Mesenteric fat pad (tissue), 1 donor: ENCODE results near the gene OR10A3. TPM values are rescaled to one million over a fixed set of nuclear protein-coding genes. Genes with fewer than 3 reads are reported as not detected.
"Not testable (repeated sequence)": the region's sequence is repeated elsewhere in the genome, so short reads cannot be mapped to it uniquely, and the experiment has no call there.

Experiments used
- DNase-seq: peaks from one replicate; pipeline ENCODE4 v3.0.0-alpha.2; 2020; ENCODE audit warnings: low spot score
- long read RNA-seq: library from polyadenylated mRNA; unstranded; transcript quantifications from one replicate; pipeline ENCODE4 v2.0.0, GENCODE V29; 2020
- total RNA-seq: library from RNA; stranded (reverse); fragmentation: NEBNext Ultra II Directional; extraction: Animal tissue kit (Norgen Biotek cat#: 25700); gene quantifications from one replicate; pipeline ENCODE4 v1.2.1, GENCODE V29; 2021
- donor health status: DM: yes; HTN: yes; CAD: no.

OR10A3 gene, protein sequence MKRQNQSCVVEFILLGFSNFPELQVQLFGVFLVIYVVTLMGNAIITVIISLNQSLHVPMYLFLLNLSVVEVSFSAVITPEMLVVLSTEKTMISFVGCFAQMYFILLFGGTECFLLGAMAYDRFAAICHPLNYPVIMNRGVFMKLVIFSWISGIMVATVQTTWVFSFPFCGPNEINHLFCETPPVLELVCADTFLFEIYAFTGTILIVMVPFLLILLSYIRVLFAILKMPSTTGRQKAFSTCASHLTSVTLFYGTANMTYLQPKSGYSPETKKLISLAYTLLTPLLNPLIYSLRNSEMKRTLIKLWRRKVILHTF
- not detected for total RNA-seq
- long read RNA-seq, result 0 reads

DNA sequence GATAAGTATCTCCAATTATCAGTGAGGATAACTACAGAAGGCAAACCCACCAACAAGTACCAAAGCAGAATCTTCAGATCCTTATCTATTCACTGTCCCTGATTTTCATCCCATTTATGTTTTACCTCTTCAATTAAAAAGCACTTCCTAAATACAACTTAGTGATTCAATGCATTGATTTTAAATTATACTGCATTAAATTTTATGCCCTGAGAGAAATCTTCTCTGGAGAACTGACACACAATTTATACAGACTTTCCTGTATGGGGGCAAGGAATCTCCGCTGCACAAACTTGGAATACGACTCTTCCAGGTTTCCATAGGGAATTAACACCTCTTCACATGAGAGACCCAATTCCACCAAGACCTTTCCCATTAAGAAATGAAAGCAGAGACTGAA lies at the start of gene OR10A3:
Gene OR10A3, minus strand, starts transcription at position 101 of the 400 bp plus-strand sequence. CDS start 2,188 bp downstream, outside the sequence.
- no peak for DNase-seq

DNA sequence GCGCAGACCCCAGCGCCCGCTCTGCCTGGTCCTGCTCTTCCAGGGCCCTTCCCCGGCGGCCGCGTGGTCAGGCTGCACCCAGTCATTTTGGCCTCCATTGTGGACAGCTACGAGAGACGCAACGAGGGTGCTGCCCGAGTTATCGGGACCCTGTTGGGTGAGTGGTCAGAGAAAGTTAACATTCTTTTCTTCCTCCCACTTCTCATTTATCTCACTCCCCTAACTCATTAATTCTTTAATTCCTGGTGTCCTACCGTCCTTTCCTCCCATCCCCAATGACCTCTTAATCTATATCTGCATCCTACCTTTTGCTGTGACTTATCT lies 46.0 kb upstream of the OR10A3 start:
- not testable (repeated sequence) for DNase-seq

DNA sequence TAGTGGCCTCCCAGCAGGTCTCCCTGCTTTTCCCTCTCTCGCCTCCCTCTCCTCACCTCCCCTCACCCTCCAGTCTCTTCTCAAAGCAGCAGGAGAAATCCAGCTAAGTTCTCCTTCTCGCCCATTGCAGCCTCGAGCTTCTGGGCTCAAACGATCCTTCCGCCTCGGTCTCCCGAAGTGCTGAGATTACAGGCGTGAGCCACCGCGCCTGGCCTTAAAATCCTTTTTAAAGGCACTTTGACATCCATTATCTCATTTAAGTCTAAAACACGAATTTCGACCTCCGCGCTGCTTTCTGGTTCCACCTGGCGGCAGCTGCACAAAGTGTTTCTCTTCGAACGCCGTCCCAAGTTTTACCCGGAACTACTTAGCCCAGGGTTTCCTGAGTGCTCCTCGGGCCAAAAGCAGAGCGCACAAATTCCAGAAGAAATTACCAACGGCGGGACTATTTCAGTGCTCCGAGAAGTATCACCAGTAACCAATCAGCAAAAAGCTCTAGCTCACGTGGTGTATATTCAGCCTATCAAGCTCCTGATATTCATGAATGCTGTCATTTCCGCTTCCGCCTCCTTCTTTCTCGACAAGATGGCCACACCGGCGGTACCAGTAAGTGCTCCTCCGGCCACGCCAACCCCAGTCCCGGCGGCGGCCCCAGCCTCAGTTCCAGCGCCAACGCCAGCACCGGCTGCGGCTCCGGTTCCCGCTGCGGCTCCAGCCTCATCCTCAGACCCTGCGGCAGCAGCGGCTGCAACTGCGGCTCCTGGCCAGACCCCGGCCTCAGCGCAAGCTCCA lies 45.5 kb upstream of the OR10A3 start, which contains the start of gene EIF3F:
Gene EIF3F, plus strand, starts transcription at position 570 of the 792 bp plus-strand sequence. Its CDS starts 16 bp downstream, at position 586.
- DNase-seq, result peak; percentile 93

DNA sequence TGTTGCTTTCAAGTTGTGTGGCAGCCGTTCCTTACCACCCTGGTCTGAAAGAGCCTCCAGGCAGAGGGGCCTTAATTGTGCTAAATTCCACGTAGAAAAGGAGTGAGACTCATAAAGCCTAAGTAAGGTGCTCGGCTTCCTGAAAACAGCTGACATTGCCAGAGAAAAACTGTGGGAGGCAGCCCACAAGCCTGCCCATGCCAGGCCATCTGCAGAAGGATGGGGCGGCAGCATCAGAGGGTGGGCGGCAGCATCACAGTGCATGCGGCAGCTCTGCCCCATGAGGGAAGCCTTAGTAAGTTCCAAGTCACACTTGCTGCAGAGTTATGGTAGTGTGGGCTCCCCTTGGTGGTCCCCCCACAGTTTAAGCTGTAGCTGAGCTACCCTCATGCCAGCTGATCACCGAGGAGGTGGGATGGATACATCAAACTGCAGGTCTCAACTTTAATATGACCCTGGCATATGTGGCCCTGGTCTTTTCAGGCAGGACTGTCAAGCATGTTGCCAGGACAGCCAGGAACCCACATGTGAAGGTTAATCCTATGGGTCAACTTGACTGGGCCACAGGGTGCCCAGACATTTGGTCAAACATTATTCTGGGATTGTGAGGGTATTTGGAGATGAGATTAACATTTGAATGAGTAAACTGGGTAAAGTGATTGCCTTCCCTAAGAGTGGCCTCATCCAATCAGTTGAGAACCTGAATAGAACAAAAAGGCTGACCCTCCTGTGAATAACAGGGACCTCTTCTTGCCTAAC lies 42.5 kb upstream of the OR10A3 start:
- DNase-seq, result no peak

DNA sequence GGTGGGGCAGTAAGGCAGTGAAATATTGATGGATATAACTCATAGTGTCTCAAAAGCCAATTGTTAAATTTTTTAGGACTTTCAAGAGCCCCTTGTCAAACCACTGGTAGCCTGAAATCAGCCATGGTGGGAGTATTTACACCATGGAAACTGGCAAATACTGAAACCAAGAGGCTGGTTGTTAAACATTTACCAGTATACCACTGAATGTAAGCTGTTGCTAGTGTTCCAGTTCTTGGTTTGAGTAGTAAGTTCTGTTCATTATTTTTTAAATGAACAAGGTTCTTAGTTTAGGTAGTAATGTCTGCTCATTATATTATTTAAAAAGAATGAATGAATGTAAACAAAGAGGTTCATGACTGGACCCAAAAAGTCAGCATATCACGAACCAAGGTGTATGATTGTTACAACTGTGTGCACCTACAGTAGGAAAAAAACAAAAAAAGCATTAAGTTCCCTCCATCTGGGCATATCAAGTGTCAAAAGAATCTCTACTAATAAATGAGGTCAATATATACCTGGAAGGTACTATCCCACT lies 41.1 kb upstream of the OR10A3 start:
- DNase-seq, result no peak

DNA sequence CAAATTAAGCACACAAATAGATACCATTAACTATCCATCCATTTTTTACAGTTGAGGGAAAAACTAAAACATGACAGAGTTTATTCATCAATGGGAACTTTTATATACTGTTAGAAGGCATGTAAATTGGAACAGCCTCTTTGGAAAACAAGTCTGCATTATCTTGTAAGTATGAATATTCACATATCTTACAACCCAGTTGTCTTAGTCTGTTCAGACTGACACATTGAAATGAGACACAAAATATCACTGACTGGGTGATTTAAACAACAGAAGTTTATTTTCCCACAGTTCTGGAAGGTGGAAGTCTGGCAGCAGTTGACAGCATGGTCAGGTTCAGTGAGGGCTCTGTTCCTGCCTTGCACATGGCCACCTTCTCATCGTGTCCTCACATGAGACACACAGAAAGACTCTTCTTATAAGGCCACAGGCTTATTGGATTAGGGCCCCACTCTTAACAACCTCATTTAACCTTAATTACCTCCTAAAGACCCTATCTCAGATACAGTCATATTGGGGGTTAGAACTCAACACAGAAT lies 40.2 kb upstream of the OR10A3 start:
- no peak for DNase-seq

DNA sequence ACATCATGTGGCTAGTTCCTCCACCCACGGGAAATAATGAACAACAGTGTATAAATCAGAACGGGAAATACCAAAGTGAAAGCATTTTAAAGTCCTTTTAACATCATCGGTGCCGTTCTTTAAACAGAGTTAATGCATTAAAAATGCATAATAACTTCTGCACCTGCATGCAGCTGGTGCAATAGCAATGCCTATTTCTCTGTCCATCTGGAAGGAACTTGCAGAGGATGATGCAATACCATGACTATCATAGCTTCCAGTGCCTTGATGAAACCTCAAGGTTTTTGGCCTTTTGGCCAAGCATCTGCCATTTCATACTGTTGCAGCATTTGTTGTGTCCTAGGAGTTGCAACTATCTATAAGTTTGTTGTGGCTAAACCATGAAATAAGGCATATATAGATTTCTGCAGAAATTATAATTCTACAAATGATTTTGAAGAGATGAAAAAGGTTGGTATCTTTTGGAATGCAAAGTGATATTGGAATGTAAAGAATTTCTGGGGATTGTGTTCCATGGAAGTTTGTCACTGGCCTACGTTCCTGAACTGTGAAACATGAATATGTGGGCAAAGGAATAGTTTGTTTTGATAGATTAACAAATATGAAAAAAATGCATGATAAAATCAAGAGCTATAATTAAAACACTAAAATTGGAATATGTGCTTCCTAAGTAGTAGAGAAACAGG lies 35.9 kb upstream of the OR10A3 start:
- no peak for DNase-seq

DNA sequence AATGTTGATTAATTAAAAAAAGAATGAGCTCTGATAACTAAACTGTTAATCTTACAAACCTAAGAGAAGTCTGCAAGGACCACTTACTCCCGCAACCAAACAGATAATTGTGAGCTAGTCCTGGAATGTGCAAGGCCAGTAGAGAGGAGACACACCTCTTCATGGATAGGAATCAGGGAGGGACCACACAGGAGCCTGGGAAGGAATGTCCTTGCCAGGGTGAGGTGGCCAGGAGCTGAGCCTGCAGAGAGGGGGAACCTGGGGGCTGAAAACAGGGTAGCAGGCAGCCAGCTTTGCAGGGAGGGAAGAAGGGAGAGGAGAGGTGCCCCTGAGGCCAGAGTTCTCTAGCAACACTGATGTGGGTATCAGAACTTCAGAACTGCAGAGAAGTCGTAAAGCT lies 33.2 kb upstream of the OR10A3 start:
- DNase-seq, result no peak

DNA sequence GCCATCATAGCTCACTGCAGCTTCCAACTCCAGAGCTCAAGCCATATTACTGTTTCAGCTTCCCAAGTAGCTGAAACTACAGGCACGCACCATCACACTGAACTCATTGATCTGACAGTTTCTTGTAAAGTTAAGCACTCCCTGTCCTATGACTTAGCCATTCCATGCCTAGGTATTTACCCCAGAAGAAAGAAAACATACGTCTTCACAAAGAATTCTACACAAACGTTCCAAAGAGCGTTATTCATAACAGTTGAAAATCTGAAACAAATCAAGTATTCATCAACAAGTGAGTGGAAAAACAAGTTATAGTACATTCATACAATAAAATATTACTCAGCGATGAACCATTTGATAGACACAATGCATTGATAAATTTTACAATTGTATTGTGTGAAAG lies 31.5 kb upstream of the OR10A3 start:
- no peak for DNase-seq

DNA sequence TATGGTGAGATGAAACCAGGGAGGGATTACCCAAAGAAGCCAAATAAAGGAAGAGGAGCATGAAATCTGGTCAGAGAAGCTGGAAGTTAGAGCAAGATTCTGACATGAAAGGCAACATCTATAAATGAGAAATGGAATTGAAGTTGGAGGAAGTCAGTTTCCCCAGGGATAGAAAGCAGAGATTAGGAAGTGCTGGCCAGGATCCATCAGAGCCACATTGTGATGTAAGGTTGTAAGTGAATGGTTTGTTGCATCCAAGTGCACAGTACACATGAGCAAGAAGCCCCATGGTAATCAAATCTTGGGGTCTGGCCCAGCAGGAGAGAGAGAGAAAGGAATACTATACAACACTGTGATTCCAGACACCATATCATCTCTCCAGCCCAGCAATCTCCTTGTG lies 30.3 kb upstream of the OR10A3 start:
- no peak for DNase-seq

DNA sequence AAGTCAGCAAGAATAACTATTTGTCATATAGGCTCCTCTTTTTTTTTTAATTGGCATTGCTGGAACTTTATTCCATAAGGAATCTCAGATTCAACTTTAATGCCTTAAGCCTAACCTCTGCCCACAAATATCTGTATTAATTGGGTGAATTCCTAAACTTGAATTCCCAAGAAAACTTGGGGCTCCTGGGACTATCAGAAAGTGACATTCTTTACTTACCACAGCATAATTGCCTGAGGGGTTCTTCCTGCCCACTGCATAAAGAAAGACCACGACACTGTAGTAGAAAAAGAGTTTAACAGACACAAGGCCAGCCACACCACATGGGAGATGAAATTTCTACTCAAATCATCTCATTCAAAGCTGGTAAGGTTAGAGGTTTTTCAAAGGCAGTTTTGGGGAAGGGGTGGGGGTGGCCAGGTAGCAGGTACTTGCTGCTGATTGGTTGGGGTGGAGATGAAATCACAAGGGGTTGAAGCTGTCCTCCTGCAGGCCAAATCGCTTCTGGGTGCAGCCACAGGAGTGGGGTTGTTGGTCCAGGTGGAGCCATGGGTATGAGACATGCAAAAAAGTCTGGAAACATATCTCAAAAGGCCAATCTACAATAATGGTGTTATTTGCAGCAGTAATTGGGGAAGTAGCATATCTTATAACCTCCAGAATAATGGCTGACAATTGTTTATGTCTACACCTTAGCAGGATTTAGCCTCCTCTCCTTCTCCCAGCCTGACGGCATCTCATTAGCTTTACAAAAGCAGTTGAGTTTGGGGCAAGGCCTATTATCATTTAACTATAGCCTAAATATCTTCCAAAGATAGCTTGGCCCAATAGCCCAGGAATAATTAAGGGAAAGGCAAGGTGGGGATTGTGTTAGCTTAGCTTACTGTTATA lies 28.5 kb upstream of the OR10A3 start:
- no peak for DNase-seq

DNA sequence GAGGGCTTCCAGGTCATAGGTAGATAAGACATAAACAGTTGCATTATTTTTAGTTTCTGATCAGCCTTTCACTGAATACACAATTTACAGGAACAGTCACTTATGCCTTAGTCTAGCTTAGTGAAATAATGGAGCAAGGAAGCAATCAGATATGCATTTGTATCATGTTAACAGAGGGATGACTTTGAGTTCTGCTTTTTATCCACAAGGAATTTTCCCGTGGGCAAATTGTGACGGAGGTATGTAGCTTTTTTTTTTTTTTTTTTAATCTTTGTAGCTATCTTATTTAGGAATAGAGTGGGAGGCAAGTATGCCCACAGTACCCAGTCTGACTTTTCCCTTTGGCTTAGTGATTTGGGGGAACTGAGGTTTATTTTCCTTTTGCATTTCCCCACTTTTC lies 27.2 kb upstream of the OR10A3 start:
- DNase-seq, result no peak

DNA sequence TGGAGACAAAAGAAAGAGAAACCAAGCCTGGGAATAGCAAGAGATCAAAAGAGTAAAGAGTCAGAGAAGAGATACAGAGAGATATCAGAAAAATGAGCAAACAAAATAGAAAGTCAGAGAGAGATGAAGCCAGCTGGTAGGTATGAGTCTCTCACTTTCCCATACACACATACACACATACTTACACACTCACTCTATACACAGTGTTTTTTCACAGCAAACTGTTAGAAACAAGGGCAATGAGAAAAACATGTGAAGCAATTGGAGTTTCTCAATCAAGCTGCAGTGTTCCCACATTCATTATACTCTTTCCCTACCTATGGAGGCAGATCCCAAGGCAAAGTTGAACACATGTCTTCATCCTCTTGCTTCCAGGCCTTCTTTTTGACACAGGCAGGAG lies 26.3 kb upstream of the OR10A3 start:
- no peak for DNase-seq

DNA sequence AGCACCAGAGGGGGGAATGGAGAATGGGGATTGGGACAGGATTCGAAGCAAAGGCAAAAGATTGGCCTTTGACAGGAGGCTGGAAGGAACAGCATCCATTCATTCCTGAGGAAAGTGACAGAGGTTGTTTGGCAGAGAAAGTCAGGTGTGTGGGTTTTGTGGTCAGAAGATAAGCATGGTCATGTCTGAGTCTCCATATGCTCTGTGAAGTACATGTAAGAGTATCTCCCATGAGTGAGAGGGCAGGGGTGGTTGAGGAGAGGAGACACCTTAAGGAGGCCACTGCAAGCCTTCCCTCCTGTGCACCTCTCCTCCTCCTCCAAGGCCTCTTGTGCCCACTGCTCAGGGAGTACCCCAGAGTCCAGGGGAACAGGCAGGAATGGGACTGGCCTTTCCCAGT lies 25.6 kb upstream of the OR10A3 start:
- no peak for DNase-seq

DNA sequence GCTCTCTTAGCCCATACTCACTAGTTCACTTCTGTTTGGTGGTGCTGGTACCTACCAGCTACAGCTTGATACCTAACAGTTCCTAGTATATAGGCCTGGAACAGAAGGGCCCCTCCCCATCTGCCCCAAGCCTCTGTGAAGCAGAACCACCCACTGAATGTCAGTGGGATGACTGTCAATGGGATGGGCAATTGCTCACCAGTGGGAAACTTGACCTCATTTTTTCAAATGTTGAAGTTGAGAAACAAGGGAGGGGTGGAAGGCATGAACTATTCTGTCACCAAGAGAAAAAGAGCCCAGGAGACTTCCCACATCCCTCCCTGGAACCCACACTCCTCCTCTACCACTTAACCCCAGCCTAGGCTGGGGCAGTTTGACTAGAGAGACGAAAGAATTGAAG lies 23.9 kb upstream of the OR10A3 start, which contains the start of gene NLRP10:
Gene NLRP10, minus strand, starts transcription at position 62 of the 400 bp plus-strand sequence. CDS start 1,952 bp downstream, outside the sequence.
- no peak for DNase-seq

DNA sequence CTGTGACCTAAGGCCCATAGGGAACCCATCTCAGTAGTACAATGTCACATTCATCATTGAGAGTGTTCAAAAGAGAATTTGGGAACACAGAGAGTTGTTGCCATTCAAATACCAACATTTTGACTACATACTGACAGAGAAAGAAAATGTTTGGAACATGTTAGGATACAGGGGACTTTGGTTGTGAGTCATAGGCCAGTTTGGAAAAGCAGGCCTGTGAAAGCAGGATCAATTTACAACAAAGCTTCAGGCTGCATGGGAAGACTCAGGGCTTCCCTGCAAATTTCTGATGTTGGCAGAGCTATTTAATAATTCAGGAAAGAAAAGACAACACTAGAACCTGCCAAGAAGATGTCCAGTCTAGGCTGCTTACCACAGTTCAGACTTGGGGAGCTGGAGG lies 23.4 kb upstream of the OR10A3 start:
- DNase-seq, result no peak

DNA sequence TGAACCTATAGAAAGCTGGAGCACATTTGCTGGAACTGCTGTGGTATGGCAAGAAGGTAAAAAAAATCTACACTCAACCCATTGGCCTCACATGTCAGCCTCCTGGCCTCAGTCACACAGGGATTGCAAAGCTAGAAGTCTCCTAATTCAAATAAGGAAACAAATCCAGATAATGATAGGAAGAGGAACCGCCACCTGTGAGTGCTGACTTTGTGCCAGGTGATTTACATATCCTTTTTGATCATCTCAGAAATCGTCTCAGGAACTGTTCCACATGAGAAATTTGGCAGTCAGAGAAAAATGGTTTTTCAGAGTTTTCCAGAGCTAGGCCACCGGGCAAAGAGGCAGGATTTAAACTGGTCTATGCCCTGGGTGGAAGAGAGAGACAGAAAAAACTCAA lies 22.8 kb upstream of the OR10A3 start:
- DNase-seq, result no peak

DNA sequence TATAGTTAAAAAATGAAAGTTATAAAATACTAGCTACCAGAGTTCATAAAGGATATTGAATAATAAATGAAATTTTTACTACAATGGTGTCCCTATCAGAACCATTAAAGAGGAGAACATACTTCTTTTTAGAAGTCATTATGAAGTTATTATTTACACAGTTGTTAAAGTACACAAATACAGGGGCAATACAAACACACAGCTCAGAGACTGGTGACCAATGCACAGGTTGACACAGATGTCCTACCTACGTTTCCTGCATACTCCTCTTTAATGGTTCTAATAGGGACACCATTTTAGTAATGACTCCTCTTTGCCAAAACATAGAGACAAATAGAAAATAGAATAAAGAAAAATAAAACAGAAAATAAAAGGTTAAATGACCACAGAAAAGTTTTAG lies 13.7 kb upstream of the OR10A3 start:
- DNase-seq, result no peak

DNA sequence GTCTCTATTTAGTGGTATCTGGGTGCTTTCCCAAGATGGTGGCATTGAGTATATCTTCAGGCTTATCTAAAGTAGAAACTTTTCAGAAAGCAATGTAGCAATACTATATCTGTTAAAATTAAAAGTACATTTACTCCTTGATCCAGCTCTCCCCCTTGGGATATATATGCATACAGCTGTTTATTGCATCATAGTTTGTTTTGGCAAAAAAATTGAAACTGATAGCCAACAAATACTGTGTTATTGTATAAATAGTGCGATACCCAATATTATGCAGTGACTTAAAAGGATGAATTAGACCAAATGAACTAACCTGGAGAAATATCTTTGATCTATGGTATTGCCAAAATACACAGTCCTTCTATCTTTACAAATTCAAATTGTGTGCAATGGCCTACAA lies 8.4 kb upstream of the OR10A3 start:
- DNase-seq, result no peak

DNA sequence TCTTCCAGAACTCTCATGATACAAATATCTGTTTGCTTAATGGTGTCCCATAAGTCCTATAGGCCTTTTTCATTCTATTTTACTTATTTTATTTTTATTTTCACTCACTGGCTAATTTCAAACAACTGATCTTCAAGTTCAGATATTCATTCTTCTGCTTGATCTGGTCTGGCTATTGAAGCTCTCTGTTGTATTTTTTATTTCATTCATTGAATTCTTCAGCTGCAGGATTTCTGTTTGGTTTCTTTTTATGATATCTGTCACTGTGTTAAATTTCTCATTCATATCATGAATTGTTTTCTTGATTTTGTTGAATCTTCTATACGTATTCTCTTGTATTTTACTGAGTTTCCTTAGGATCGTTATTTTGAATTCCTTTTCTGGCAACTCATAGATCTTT lies 2.6 kb upstream of the OR10A3 start:
- no peak for DNase-seq
